HG03565 (cell line): ENCODE results near the gene GOLT1B.
"Not testable (repeated sequence)": the region's sequence is repeated elsewhere in the genome, so short reads cannot be mapped to it uniquely, and the experiment has no call there.

Experiments used
- ATAC-seq: cut with Tn5 transposase; IDR thresholded peaks from one replicate; pipeline ENCODE4 v1.9.1; 2021; ENCODE audit warnings: mild to moderate bottlenecking, moderate library complexity; ENCODE audit not compliant: unreplicated experiment

The GOLT1B gene, protein sequence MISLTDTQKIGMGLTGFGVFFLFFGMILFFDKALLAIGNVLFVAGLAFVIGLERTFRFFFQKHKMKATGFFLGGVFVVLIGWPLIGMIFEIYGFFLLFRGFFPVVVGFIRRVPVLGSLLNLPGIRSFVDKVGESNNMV

DNA sequence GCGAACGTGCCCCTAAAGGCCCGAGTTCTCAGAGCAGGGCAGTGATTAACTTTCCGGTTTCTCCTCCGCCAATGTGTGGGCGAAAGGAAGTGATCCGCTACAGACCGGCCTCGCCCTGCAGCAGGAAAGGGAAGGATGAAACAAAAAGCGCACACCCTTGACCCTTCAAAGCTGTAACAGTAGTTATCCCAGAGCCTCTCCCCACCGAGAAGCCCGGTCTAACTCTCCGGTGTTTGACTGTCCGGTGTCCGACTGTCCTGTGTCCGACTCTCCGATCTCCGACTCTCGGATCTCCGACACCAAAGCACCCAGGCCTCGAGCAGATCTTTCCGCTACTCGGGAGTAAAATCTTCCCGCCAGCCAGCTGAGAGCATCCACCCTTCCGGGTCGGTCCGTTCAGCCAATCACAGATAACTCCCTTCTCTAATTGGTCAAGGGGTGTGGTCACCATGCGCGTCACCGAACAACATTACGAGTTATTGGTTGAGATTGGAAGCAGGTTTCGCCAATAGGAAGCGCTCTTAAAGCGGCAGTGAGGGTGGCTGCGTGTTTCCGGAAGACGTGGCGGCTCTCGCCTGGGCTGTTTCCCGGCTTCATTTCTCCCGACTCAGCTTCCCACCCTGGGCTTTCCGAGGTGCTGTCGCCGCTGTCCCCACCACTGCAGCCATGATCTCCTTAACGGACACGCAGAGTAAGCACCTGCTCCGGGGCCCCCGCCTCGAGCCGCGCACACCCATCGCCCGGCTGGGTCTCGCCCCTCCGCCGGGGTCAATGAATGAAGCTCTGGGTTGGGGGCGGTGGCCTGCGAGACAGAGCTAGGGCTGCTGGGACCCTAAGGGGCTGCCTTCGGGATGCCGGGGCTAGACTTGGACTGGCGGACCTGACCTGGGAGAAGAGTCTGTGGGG lies at the start of gene GOLT1B, which contains the start of gene RECQL:
Gene GOLT1B (plus strand): TSS at position 532 of the 906 bp plus-strand sequence. CDS start 135 bp downstream, at position 667.
Gene RECQL (minus strand): TSS at position 378 of the 906 bp plus-strand sequence. CDS start 2,065 bp downstream, outside the sequence.
- ATAC-seq = peak; percentile 99

DNA sequence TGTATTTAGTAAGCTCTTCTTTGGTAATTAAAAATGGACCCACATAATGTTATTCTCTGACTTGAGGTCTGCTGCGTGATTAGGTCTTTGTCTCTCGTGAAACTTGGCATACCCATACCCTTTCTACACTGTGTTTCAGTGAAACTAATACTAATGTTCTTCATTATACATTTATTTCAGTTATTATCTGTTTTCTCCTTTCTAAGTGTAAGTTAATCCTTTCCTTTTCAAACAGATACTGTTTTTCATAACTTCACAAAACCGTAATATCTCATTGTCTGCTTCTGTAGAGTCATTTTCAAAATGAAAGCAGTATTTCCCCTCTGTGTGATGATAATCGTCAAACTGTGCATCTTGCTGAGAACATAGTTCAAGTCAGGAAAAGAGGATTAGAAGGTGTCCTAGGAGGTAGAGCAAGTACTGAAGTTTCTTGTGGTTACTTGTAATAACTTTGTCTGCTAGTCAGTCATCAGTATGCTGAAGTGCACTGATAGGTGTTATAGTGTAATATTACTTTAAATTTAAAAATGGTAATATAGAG lies 48.2 kb upstream of the GOLT1B start:
- ATAC-seq = peak; percentile 66

DNA sequence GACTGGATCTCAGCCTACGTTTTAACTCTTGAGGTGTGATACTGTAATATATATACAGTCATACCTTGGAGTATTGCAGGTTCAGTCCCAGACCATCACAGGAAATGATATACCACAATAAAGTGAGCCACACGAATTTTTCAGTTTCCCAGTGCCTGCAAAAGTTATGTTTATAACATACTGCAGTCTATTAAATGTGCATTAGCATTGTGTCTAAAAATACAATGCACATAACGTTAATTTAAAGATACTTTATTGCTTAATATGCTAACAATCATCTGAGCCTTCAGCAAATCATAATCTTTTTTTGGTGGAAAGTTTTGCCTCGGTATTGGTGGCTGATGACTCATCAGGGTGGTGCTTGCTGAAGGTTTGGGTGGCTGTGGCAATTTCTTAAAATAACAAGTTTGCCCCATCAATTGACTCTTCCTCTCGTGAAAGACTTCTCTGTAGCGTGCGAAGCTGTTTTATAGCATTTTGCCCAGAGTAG lies 45.3 kb upstream of the GOLT1B start:
- no peak for ATAC-seq

DNA sequence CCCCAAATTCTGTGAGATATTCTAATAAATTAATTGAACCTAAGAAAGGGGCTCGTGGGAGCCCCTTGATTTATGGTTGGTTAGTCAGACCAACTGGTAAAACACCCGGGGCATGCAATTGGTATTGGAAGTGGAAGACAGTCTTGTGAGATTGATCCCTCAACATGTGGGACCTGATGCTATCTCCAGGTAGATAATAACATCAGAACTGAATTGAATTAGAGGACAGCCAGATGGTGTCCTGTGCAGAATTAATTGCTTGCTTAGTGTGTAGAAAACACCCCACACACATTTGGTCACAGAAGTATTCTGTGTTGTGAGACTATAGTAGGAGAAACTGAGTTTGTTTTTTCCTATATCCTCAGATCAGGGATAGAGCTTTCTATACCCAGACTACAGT lies 42.1 kb upstream of the GOLT1B start:
- ATAC-seq = no peak

DNA sequence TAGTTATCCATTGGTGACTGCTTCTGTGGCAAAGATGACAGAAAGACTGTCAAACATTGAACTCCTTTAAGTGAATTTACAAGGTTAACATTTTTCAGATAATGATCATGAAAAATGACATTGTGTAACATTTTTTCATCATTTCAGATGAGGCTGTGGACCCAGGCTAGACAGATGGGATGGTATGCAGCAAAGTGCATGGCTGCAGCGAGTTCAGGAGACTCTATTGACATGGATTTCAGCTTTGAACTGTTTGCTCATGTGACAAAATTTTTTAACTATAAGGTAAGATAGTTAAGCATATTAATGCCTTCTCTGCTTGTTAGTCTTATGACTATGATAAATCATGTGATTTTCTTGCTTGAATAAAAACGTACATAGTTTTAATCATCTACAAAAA lies 34.3 kb upstream of the GOLT1B start:
- not testable (repeated sequence) for ATAC-seq

DNA sequence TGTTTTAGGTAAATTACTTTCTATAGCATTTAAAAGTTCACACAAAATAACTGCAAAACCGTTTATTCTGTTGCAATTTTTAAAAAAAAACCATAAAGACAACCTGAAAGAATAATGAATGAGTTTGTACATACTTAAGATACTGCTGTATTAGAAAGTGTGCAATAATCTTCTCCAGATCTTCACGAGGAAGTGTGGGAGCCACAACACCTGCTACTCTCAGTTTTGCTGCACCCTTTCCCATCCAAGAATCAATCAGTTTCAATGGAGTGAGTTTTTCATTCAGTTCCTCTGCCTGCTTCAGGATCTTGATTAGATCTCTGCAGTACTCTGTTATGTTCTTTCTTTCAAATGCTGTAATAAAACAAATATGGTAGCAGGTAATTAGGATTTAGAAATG lies 30.3 kb upstream of the GOLT1B start:
- no peak for ATAC-seq

DNA sequence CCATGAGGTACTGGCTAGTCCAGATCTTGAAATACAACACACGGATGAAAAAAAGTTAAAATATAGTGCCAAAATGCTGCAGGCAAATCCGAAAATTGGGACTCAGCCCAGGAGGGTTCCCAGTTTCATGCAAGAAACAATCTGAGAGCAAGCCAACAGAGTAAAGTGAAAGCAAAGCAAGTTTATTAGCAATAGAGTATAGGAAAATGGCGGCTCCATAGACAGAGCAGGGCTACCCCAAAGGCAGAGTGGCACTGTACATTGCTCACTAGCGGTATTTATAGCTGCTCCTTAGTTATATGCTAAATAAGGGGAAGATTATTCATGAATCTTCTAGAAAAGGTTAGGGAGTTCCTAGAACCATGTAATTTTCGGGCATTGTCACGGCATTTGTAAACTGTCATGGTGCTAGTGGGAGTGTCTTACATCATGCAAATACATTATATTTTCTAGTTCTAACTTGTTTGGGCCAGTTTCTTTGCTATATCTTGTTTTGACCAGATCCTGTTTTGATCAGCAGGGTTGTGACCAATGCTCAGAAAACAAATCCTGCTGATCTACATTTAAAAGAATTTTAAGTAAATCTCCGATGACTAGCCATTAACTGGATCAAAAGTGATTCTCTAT lies 29.3 kb upstream of the GOLT1B start:
- ATAC-seq = no peak

DNA sequence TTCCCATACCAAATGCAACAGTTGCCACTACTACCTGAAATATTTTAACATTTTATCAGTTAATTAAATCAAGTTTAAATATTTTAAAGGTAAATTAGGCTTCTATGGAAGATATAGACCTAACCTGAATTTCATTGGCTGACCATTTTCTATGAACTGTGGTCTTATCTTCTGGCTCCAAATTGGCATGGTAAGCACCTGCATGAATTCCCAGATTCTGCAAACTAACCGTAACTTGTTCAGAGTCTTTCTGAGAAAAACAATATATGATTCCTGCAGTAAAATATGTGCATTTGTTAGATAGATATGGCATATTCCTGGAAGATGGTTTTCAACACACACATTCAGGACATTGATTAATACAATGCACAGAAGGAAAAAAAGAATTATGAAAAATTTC lies 26.0 kb upstream of the GOLT1B start:
- no peak for ATAC-seq

DNA sequence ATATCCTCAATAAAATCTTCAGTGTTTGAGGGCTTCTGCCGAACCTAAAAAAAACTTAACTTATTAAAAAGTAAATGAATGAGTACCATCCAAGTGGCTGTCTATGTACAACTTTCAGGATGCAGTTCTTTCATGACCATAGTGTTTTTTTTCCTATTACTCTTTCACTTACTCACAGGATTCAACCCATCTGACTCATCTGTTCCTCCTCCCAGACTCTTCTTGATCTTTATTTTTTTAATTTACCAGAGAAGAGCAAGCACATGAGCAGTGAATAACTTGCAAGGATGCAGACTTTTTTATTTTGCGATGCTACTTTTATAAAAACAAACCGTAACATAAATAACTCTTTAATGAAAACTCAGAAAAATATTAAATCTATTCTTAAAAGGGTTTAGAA lies 24.6 kb upstream of the GOLT1B start:
- ATAC-seq = no peak

DNA sequence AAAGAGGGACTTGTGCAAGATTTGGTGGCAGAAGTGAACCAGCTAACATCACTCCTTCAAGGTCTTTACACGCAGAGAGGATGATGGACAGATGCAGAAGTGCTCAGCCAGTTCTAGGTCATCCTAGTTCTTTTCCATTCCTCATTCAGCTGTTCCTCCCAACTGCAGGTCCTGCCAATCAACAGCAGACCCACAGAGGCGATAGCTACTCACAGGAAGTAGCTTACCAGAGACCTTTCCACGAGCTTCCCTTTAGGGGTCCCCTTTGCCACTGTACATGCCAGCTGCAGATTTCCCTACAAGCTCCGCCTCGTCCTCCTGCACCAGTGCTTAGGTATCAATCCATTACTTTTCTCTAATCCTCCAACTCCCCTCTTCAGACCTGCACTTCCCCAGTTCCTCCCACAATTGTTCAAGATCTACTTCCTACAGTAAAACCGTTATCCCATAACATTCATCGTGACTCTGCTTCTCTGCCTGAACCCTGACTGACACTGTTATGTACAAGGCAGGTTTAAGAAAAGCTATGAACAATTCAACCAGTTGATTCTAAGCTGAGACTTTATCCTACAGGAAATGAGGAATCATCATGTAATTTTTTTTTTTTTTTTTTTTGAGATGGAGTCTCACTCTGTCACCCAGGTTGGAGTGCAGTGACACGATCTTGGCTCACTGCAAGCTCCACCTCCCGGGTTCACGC lies 22.7 kb upstream of the GOLT1B start:
- no peak for ATAC-seq

DNA sequence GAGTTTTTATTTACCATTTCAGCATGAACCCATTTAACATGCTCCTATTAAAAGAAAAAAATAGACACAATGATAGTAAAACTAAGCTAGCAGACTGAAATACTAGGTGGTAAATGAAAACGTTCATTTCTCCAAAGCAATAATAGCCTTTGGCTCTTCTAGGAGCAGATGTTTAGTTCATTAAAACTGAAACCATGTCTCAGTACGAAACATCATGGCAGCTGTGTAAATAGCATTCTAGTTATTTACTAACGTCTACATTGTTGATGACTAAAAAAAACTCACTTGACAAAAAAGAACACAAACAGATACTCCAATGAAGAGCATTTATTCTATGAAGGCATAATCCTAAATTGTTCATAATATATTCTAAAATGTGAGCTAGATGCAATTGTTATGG lies 18.1 kb upstream of the GOLT1B start:
- ATAC-seq = no peak

DNA sequence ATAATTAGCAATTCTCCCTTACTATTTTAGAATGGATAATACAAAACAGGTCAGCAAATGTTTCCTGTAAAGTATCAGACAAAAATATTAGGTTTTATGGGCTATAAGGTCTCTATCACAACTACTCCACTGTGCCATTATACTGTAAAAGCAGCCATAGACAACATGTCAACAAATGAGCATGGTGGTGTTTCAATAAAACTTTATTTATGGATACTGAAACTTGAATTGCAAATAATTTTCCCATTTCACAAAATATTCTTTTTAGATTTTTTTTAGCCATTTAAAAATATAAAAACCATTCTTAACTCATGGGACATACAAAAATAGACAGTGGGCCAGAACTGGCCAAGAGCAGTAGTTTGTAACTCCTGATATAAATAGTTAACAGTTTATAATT lies 15.6 kb upstream of the GOLT1B start:
- no peak for ATAC-seq

DNA sequence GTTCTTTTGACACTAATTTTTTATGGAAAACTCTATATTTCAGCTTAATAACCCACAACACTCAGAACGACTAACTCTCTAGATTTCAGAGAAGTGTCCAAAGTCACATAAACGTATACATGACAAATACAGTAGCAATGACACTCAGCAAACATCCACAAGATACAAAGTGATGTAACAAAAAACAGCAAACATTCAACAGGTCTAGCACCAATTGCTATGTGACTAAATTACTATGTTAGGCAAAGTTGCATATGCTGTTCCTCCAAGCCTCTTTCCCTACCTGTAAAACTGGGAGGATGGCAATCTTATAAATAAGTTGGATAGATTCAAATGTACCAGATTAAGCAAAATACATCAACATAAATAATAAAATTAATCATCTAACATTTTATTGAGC lies 1.8 kb upstream of the GOLT1B start:
- ATAC-seq = no peak

DNA sequence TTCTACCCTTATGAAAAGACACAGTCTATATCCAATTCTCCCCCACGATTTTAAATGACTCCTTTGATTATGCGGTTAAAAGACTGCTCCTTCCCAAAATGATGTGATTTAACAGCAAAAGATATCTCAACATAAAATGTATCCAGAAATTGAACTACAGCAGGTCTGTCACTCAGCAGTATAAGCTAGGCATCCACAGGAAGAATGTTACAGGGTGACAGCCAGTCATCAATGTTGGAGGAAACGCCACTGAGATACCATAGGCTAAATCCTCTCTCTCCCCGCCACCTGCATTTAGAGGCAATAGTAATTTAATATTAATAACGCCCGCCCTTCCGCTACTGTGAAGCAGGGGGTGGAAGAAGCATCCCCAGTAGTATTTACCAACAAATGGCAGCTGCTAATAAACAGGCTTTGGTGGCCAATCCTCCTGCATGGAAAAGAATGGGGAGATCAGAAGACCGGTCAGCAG lies 767 bp upstream of the GOLT1B start:
- no peak for ATAC-seq

DNA sequence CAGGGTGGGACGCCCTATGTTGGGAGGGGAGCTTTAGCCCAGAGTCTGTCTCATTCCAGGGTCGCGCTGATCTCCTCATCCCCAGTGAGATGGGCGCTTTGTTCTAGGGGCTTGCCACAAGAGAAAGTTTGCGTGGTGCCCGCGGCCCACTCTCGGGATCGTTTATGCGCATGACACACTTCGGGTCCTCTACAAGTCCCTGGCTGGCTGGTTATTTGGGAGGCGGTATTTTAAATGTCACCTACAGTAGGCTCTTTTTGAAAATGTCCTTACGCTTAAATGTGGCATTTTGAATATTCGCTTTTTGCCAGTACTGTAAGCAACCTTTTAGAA lies 541 bp downstream of the GOLT1B start:
- ATAC-seq = no peak

DNA sequence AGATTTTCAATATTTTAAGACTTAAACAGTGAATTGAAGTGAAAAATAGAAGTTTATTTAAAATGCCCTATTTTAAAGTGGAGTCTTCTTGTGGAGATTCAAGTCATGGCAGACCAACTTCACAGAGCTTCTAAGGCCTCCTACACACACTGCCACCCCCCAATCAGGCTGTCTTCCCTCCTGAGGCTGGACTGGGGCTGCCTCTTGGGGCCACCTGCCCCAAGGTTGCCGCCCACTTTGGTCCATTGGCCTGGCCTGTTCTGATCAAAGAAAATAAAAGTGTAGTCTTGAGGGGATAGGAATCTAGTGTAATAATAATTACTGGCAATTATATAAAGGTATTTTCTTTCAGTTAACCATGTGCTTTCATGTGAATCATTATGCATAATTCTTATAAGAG lies 1.3 kb downstream of the GOLT1B start:
- no peak for ATAC-seq

DNA sequence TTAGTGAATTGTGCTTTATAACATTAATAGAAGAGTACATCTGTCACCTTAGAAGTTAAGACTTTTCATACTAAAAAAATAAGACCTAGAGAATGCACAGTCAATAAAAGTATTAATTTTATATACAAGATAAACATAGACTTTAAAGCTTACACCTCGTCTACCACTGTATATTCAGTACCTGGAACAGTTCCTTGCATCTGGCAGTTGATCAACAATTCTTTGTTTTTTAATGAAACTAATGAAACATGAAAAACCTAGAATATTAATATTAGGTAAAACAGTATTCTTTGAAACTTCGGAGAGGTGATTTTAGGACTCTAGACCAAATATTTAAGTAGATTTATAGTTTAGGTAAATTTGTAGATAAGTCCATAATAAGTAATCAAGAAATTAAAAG lies 4.3 kb downstream of the GOLT1B start:
- ATAC-seq = no peak

DNA sequence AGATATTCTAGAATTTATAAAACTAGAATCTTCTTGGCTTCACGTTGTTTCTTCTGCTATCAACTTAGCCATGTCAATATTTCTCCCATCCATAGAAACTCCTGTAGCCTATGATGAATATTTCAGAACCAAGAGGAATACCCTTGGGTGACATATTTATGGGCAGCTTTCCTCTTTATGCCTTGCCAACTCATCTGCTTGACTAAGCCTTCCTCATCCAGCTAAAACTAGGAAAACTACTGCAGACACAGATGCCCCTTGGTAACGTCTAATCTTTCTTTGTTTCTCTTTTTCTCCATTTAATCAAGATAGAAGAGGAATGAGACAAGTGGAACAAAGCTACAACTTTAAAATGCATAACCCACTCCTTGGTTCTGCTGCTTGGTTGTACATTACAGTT lies 6.3 kb downstream of the GOLT1B start:
- ATAC-seq = no peak

DNA sequence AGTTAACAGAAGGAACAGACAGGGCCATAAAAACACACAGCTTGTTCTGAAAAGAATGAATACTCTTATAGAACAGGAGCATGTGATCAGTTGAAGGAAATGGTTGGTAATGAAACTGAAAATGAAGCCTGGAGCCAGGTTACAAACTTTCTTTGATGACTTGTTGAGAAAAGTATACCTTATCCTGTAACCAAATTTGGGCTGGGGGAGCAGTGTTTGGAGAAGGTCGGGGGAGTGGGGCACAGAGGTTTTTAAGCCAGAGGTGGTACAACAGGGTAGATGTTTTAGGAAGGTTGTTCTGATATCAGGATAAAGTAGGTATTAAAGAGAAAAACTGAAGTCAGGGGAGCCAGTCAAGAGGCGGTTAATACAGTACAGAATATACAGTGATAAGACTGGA lies 8.2 kb downstream of the GOLT1B start:
- ATAC-seq = peak; percentile 94

DNA sequence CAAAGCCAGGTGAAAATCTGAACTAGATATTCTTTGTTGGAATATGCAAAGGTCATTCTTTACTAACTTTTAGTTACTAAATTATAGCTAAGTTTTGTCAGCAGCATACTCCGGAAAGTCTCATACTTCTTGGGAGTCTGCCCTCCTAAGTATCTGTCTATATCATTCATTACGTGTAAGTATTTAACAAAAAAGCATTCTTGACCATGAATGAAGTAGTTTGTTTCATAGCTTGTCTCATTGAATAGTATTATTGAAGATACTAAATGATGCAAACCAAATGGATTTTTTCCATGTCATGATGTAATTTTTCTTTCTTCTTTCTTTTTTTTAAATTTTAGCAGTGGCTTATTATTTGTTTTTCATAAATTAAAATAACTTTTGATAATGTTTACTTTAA lies 14.7 kb downstream of the GOLT1B start:
- ATAC-seq = no peak

DNA sequence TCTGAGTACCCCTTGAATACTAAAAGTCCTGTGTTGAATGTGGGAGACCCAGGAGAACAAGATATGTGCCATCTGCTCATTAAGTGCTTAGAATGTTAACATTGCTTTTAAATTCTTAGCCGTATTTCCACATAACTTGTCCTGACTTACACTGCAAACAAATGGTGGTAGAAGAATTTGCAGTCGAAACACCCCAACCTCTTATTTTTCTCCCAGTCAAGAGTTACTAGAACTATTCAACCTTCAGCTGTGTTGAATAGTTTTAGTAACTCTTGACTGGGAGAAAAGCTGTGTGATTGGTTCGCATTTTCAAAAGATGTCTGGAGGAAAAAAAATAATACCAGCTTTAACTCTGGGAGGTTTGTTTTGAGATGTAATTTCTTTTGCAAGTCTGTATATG lies 16.9 kb downstream of the GOLT1B start:
- no peak for ATAC-seq
